ENCODE data around the gene FAM163B. TPM values are rescaled to one million over a fixed set of nuclear protein-coding genes. Genes with fewer than 3 reads are reported as not detected.

FAM163B gene
- total and polyA plus RNA-seq, 4 donors, result 2.1 to 4.0 (median 3.4) TPM

DNA sequence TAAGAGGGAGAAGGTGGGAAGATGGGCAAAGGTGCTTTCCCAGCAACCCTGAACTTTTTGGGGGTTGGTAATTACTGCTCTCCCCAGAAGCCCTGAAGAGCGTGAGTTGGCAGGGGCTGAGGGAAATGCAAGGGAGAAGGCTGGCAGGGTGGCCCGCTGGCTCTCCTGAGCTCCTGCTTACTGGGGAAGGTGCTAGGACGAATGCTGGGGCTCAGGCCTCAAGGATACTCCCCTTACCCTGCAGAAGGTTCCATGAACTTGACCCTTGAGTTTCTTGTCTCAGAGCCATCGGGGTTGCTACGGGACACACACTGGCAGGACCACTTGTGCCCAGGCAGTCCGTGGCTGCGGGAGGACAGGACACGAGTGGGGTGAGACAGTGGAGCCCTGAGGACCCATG is 1.2 kb downstream of the FAM163B start:
- Histone ChIP-seq H3K9me3 (ENCODE audit: control insufficient read depth in 4 of 4, low read length in 3 of 4) (no peaks in the 10 kb centered on the region), H3K27ac (ENCODE audit: low read depth in 1 of 2, low read length in 2 of 2) (no peak overlapping the region), H3K36me3 (ENCODE audit: control insufficient read depth in 4 of 4, insufficient read depth in 3 of 4, low read depth in 1 of 4, low read length in 3 of 4) (no peaks in the 10 kb centered on the region), H3K9ac (ENCODE audit: low read depth in 1 of 2, low read length in 2 of 2) (no peak overlapping the region), H3K4me1 (ENCODE audit: control insufficient read depth in 4 of 4, insufficient read depth in 4 of 4, low read length in 3 of 4) (peaks cover 0 to 2% (median 0%) of the 10 kb centered on the region in 4 donors), H3K4me3 (ENCODE audit: low read depth in 1 of 3, low read length in 3 of 3) (no peak overlapping the region), H3K27me3 (ENCODE audit: control insufficient read depth in 4 of 4, insufficient read depth in 4 of 4, low read length in 3 of 4) (peaks cover 0 to 2% (median 0%) of the 10 kb centered on the region in 4 donors)
- TF ChIP-seq FOXA1 (IDR thresholded peaks at IDR 0.05) (no peak), JUND (IDR thresholded peaks at IDR 0.05) (no peak), HNF4G (IDR thresholded peaks at IDR 0.05) (no peak), RXRA (IDR thresholded peaks at IDR 0.05) (no peak), GABPA (IDR thresholded peaks at IDR 0.05 in 1 of 2, conservative IDR thresholded peaks at IDR 0.05 in 1 of 2) (no peak), FOXA2 (IDR thresholded peaks at IDR 0.05) (no peak), REST (IDR thresholded peaks at IDR 0.05) (no peak), SP1 (IDR thresholded peaks at IDR 0.05) (no peak)
- DNase-seq (ENCODE audit: low spot score), result no peak
- 79% methylated on average over 8 of the region's 8 CpGs for WGBS

DNA sequence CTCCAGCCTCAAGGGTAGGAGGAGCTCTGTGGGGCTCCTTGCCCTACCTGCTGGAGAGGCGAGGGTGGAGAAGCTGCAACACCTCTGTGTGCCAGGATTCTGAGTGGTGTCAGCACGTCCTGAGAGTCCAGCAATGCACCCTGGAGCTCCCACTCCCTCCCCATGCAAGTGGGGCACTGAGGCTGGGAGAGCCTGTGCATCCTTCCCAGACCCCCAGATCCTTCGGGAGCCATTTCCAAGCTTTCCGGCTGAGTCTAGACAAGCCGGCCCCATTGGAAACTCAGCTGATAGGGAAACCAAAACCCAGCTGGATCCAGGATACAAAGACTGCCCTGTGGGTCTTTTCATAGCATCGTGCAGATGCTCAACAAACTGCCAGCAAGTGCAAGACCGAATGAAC is 1.8 kb downstream of the FAM163B start:
- TF ChIP-seq RXRA (IDR thresholded peaks at IDR 0.05), result no peak
- TF ChIP-seq NR2F2 (IDR thresholded peaks at IDR 0.05), result no peak
- TF ChIP-seq FOXA1 (IDR thresholded peaks at IDR 0.05), result no peak
- TF ChIP-seq SP1 (IDR thresholded peaks at IDR 0.05), result no peak
- no peak for TF ChIP-seq EGR1 (IDR thresholded peaks at IDR 0.05; ENCODE audit: low read depth in 2 of 2)
- no peak for TF ChIP-seq GABPA (IDR thresholded peaks at IDR 0.05 in 1 of 2, conservative IDR thresholded peaks at IDR 0.05 in 1 of 2)
- no peak for TF ChIP-seq RAD21 (IDR thresholded peaks at IDR 0.05)
- TF ChIP-seq, protein P1, sequence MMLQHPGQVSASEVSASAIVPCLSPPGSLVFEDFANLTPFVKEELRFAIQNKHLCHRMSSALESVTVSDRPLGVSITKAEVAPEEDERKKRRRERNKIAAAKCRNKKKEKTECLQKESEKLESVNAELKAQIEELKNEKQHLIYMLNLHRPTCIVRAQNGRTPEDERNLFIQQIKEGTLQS (IDR thresholded peaks at IDR 0.05), result no peak
- TF ChIP-seq REST (IDR thresholded peaks at IDR 0.05), result no peak
- no peak for TF ChIP-seq HNF4G (IDR thresholded peaks at IDR 0.05)
- TF ChIP-seq JUND (IDR thresholded peaks at IDR 0.05), result no peak
- TF ChIP-seq HNF4A (conservative IDR thresholded peaks at IDR 0.05), result no peak
- Histone ChIP-seq H3K27me3 (ENCODE audit: control insufficient read depth in 4 of 4, insufficient read depth in 4 of 4, low read length in 3 of 4) (peaks cover 0 to 2% (median 0%) of the 10 kb centered on the region in 4 donors), H3K9ac (ENCODE audit: low read depth in 1 of 2, low read length in 2 of 2) (no peak overlapping the region), H3K36me3 (ENCODE audit: control insufficient read depth in 4 of 4, insufficient read depth in 3 of 4, low read depth in 1 of 4, low read length in 3 of 4) (no peaks in the 10 kb centered on the region), H3K4me1 (ENCODE audit: control insufficient read depth in 4 of 4, insufficient read depth in 4 of 4, low read length in 3 of 4) (peaks cover 0 to 2% (median 0%) of the 10 kb centered on the region in 4 donors), H3K27ac (ENCODE audit: low read depth in 1 of 2, low read length in 2 of 2) (peak overlapping the region in 1 of 2 donors; percentile 2), H3K4me3 (ENCODE audit: low read depth in 1 of 3, low read length in 3 of 3) (no peak overlapping the region), H3K9me3 (ENCODE audit: control insufficient read depth in 4 of 4, low read length in 3 of 4) (no peaks in the 10 kb centered on the region)
- 61% methylated on average over 7 of the region's 7 CpGs for WGBS
- DNase-seq (ENCODE audit: low spot score), result no peak

Measured in liver (tissue), 9 donors.